Islet precursor cell (in vitro differentiated cells): ENCODE data around the gene TPST1.
"Not testable (repeated sequence)": the region's sequence is repeated elsewhere in the genome, so short reads cannot be mapped to it uniquely, and the experiment has no call there.

Source experiments
- DNase-seq: peaks from one replicate; pipeline ENCODE4 v3.0.0-alpha.2; 2018

The TPST1 gene

GRCh38 chr7:66189695-66190503 lies 15.2 kb upstream of the TPST1 start:
- no peak for DNase-seq

GRCh38 chr7:66190504-66190857 lies 14.7 kb upstream of the TPST1 start:
- no peak for DNase-seq

- no peak for DNase-seq
Observed at GRCh38 chr7:66193146-66193725, 11.9 kb upstream of the TPST1 start.

- no peak for DNase-seq
Observed at GRCh38 chr7:66198469-66198868, 6.7 kb upstream of the TPST1 start.

- DNase-seq: no peak
Observed at GRCh38 chr7:66198956-66199355, 6.2 kb upstream of the TPST1 start.

GRCh38 chr7:66202441-66202840 lies 2.7 kb upstream of the TPST1 start:
- DNase-seq: peak; percentile 35

GRCh38 chr7:66205741-66206090 lies 582 bp downstream of the TPST1 start:
- DNase-seq: no peak

- no peak for DNase-seq
Observed at GRCh38 chr7:66206119-66206933, 1.2 kb downstream of the TPST1 start.

GRCh38 chr7:66206934-66207240 lies 1.8 kb downstream of the TPST1 start:
- no peak for DNase-seq

GRCh38 chr7:66207540-66207939 lies 2.4 kb downstream of the TPST1 start:
- no peak for DNase-seq

- no peak for DNase-seq
Observed at GRCh38 chr7:66211429-66211828, 6.3 kb downstream of the TPST1 start.

GRCh38 chr7:66213637-66214036 lies 8.5 kb downstream of the TPST1 start:
- DNase-seq: no peak

GRCh38 chr7:66216687-66217086 lies 11.6 kb downstream of the TPST1 start:
- DNase-seq: no peak

- DNase-seq: no peak
Observed at GRCh38 chr7:66219805-66220204, 14.7 kb downstream of the TPST1 start.

GRCh38 chr7:66221442-66221841 lies 16.3 kb downstream of the TPST1 start:
- DNase-seq: no peak

- DNase-seq: no peak
Observed at GRCh38 chr7:66227808-66228207, 22.7 kb downstream of the TPST1 start.

- DNase-seq: not testable (repeated sequence)
Observed at GRCh38 chr7:66231326-66232216, 26.4 kb downstream of the TPST1 start.

GRCh38 chr7:66233638-66234037 lies 28.5 kb downstream of the TPST1 start:
- no peak for DNase-seq

- peak; percentile 54 for DNase-seq
Observed at GRCh38 chr7:66236713-66237303, 31.7 kb downstream of the TPST1 start.

GRCh38 chr7:66237906-66238772 lies 33.0 kb downstream of the TPST1 start:
- DNase-seq: peak; percentile 61

GRCh38 chr7:66238773-66239466 lies 33.8 kb downstream of the TPST1 start:
- DNase-seq: no peak
